ENCODE results near the gene NOSTRIN.

The NOSTRIN gene

GRCh38 chr2:168796583-168797285 is 5.7 kb upstream of the NOSTRIN start:
- Histone ChIP-seq H3K9me3 (ENCODE audit: low read length) (no peaks in the 10 kb centered on the region), H3K4me3 (ENCODE audit: low read length) (no peak overlapping the region), H3K4me1 (ENCODE audit: insufficient read depth, low read length) (no peaks in the 10 kb centered on the region), H3K27me3 (ENCODE audit: insufficient read depth, low read length) (no peaks in the 10 kb centered on the region), H2AFZ (ENCODE audit: low read depth, low read length) (no peak overlapping the region), H3K36me3 (ENCODE audit: insufficient read depth, low read length) (no peaks in the 10 kb centered on the region)

- H3K4me3 ChIP-seq (ENCODE audit: low read length), result no peak overlapping the region
- no peak overlapping the region for H2AFZ ChIP-seq (ENCODE audit: low read depth, low read length)
- no peaks in the 10 kb centered on the region for H3K36me3 ChIP-seq (ENCODE audit: insufficient read depth, low read length)
- H3K4me1 ChIP-seq (ENCODE audit: insufficient read depth, low read length), result peaks cover 2% of the 10 kb centered on the region
- no peaks in the 10 kb centered on the region for H3K9me3 ChIP-seq (ENCODE audit: low read length)
- no peaks in the 10 kb centered on the region for H3K27me3 ChIP-seq (ENCODE audit: insufficient read depth, low read length)
Measured at GRCh38 chr2:168797286-168797655, 5.2 kb upstream of the NOSTRIN start.

- H3K4me3 ChIP-seq (ENCODE audit: low read length), result no peak overlapping the region
- no peaks in the 10 kb centered on the region for H3K36me3 ChIP-seq (ENCODE audit: insufficient read depth, low read length)
- H2AFZ ChIP-seq (ENCODE audit: low read depth, low read length), result no peak overlapping the region
- peaks cover 2% of the 10 kb centered on the region for H3K4me1 ChIP-seq (ENCODE audit: insufficient read depth, low read length)
- H3K27me3 ChIP-seq (ENCODE audit: insufficient read depth, low read length), result no peaks in the 10 kb centered on the region
- H3K9me3 ChIP-seq (ENCODE audit: low read length), result no peaks in the 10 kb centered on the region
Measured at GRCh38 chr2:168798076-168798887, 4.2 kb upstream of the NOSTRIN start.

GRCh38 chr2:168798888-168799410 is 3.5 kb upstream of the NOSTRIN start:
- Histone ChIP-seq H3K4me3 (ENCODE audit: low read length) (no peak overlapping the region), H2AFZ (ENCODE audit: low read depth, low read length) (no peak overlapping the region), H3K27me3 (ENCODE audit: insufficient read depth, low read length) (no peaks in the 10 kb centered on the region), H3K9me3 (ENCODE audit: low read length) (no peaks in the 10 kb centered on the region), H3K4me1 (ENCODE audit: insufficient read depth, low read length) (peaks cover 2% of the 10 kb centered on the region), H3K36me3 (ENCODE audit: insufficient read depth, low read length) (no peaks in the 10 kb centered on the region)

GRCh38 chr2:168801471-168801870 is 966 bp upstream of the NOSTRIN start:
- Histone ChIP-seq H3K4me1 (ENCODE audit: insufficient read depth, low read length) (peaks cover 2% of the 10 kb centered on the region), H3K27me3 (ENCODE audit: insufficient read depth, low read length) (no peaks in the 10 kb centered on the region), H2AFZ (ENCODE audit: low read depth, low read length) (no peak overlapping the region), H3K36me3 (ENCODE audit: insufficient read depth, low read length) (no peaks in the 10 kb centered on the region), H3K4me3 (ENCODE audit: low read length) (no peak overlapping the region), H3K9me3 (ENCODE audit: low read length) (no peaks in the 10 kb centered on the region)

- no peaks in the 10 kb centered on the region for H3K27me3 ChIP-seq (ENCODE audit: insufficient read depth, low read length)
- H2AFZ ChIP-seq (ENCODE audit: low read depth, low read length), result no peak overlapping the region
- peaks cover 2% of the 10 kb centered on the region for H3K4me1 ChIP-seq (ENCODE audit: insufficient read depth, low read length)
- no peaks in the 10 kb centered on the region for H3K9me3 ChIP-seq (ENCODE audit: low read length)
- no peak overlapping the region for H3K4me3 ChIP-seq (ENCODE audit: low read length)
- H3K36me3 ChIP-seq (ENCODE audit: insufficient read depth, low read length), result no peaks in the 10 kb centered on the region
Measured at GRCh38 chr2:168802859-168803725, 655 bp downstream of the NOSTRIN start.

GRCh38 chr2:168804214-168804613 is 1.8 kb downstream of the NOSTRIN start:
- Histone ChIP-seq H3K4me1 (ENCODE audit: insufficient read depth, low read length) (peaks cover 2% of the 10 kb centered on the region), H3K9me3 (ENCODE audit: low read length) (no peaks in the 10 kb centered on the region), H3K4me3 (ENCODE audit: low read length) (no peak overlapping the region), H3K27me3 (ENCODE audit: insufficient read depth, low read length) (no peaks in the 10 kb centered on the region), H3K36me3 (ENCODE audit: insufficient read depth, low read length) (no peaks in the 10 kb centered on the region), H2AFZ (ENCODE audit: low read depth, low read length) (no peak overlapping the region)

- H3K4me1 ChIP-seq (ENCODE audit: insufficient read depth, low read length), result peaks cover 2% of the 10 kb centered on the region
- H3K9me3 ChIP-seq (ENCODE audit: low read length), result no peaks in the 10 kb centered on the region
- H2AFZ ChIP-seq (ENCODE audit: low read depth, low read length), result no peak overlapping the region
- no peaks in the 10 kb centered on the region for H3K36me3 ChIP-seq (ENCODE audit: insufficient read depth, low read length)
- H3K4me3 ChIP-seq (ENCODE audit: low read length), result no peak overlapping the region
- H3K27me3 ChIP-seq (ENCODE audit: insufficient read depth, low read length), result no peaks in the 10 kb centered on the region
Measured at GRCh38 chr2:168805615-168806014, 3.2 kb downstream of the NOSTRIN start.

- Histone ChIP-seq H3K9me3 (ENCODE audit: low read length) (no peaks in the 10 kb centered on the region), H3K4me3 (ENCODE audit: low read length) (no peak overlapping the region), H3K36me3 (ENCODE audit: insufficient read depth, low read length) (no peaks in the 10 kb centered on the region), H2AFZ (ENCODE audit: low read depth, low read length) (no peak overlapping the region), H3K4me1 (ENCODE audit: insufficient read depth, low read length) (peaks cover 5% of the 10 kb centered on the region), H3K27me3 (ENCODE audit: insufficient read depth, low read length) (no peaks in the 10 kb centered on the region)
Measured at GRCh38 chr2:168809537-168809936, 7.1 kb downstream of the NOSTRIN start.

GRCh38 chr2:168810235-168810634 is 7.8 kb downstream of the NOSTRIN start:
- Histone ChIP-seq H2AFZ (ENCODE audit: low read depth, low read length) (no peak overlapping the region), H3K27me3 (ENCODE audit: insufficient read depth, low read length) (no peaks in the 10 kb centered on the region), H3K4me3 (ENCODE audit: low read length) (no peak overlapping the region), H3K4me1 (ENCODE audit: insufficient read depth, low read length) (peaks cover 8% of the 10 kb centered on the region), H3K36me3 (ENCODE audit: insufficient read depth, low read length) (no peaks in the 10 kb centered on the region), H3K9me3 (ENCODE audit: low read length) (no peaks in the 10 kb centered on the region)

- Histone ChIP-seq H3K4me3 (ENCODE audit: low read length) (no peak overlapping the region), H2AFZ (ENCODE audit: low read depth, low read length) (no peak overlapping the region), H3K27me3 (ENCODE audit: insufficient read depth, low read length) (no peaks in the 10 kb centered on the region), H3K36me3 (ENCODE audit: insufficient read depth, low read length) (no peaks in the 10 kb centered on the region), H3K4me1 (ENCODE audit: insufficient read depth, low read length) (peaks cover 10% of the 10 kb centered on the region), H3K9me3 (ENCODE audit: low read length) (no peaks in the 10 kb centered on the region)
Measured at GRCh38 chr2:168811696-168812095, 9.3 kb downstream of the NOSTRIN start.

- no peaks in the 10 kb centered on the region for H3K27me3 ChIP-seq (ENCODE audit: insufficient read depth, low read length)
- no peaks in the 10 kb centered on the region for H3K36me3 ChIP-seq (ENCODE audit: insufficient read depth, low read length)
- H3K9me3 ChIP-seq (ENCODE audit: low read length), result no peaks in the 10 kb centered on the region
- no peak overlapping the region for H3K4me3 ChIP-seq (ENCODE audit: low read length)
- peaks cover 10% of the 10 kb centered on the region for H3K4me1 ChIP-seq (ENCODE audit: insufficient read depth, low read length)
- H2AFZ ChIP-seq (ENCODE audit: low read depth, low read length), result no peak overlapping the region
Measured at GRCh38 chr2:168814046-168814445, 11.6 kb downstream of the NOSTRIN start.
